Upper lobe of left lung (tissue), 4 donors: ENCODE data around the gene KCNIP4.

Experiments
- POLR2AphosphoS5 ChIP-seq, 2 donors: sonication (generic); formaldehyde crosslinking; IDR thresholded peaks; one replicate each; pipeline ENCODE4 v1.5.1; 2017; ENCODE audit warnings: antibody characterized with exemption in 2 of 2
- TF ChIP-seq, protein P1 (sequence below), 6 experiments: fragments of 450-650 bp in 4 of 6; fragments of 200-600 bp in 2 of 6; sonication (generic) in 2 of 6; IDR thresholded peaks; one replicate each; pipeline ENCODE4 v1.5.1; 2016 to 2019; ENCODE audit warnings: antibody characterized with exemption in 6 of 6

DNA sequence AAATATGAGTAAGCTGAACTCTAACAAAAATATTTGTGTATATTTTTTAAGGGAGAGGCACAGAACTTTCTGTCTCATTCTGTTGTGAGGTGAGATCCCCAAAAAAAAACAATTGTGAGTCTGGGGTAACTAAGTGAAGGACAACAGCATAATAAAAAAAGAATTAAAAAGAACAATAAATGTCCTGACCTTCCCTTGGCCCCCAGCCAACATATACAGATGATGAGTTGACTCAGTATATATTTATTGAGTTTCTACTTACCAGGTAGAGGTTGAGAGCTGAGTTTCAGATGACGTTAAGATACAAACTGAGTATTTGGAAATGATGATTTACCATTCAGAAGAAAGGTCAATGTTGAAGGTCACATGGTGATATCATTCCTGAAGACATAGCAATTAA lies 239.5 kb downstream of the KCNIP4 start:
- TF ChIP-seq, protein P1, sequence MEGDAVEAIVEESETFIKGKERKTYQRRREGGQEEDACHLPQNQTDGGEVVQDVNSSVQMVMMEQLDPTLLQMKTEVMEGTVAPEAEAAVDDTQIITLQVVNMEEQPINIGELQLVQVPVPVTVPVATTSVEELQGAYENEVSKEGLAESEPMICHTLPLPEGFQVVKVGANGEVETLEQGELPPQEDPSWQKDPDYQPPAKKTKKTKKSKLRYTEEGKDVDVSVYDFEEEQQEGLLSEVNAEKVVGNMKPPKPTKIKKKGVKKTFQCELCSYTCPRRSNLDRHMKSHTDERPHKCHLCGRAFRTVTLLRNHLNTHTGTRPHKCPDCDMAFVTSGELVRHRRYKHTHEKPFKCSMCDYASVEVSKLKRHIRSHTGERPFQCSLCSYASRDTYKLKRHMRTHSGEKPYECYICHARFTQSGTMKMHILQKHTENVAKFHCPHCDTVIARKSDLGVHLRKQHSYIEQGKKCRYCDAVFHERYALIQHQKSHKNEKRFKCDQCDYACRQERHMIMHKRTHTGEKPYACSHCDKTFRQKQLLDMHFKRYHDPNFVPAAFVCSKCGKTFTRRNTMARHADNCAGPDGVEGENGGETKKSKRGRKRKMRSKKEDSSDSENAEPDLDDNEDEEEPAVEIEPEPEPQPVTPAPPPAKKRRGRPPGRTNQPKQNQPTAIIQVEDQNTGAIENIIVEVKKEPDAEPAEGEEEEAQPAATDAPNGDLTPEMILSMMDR (IDR thresholded peaks at IDR 0.05): no peak
- TF ChIP-seq POLR2AphosphoS5 (IDR thresholded peaks at IDR 0.05): no peak
